Endothelial cell of umbilical vein (primary cell): ENCODE data around the gene TMEM229B. TPM values are rescaled to one million over a fixed set of nuclear protein-coding genes. Genes with fewer than 3 reads are reported as not detected.

ENCODE experiments used
- BruUV-seq: library from RNA; stranded (reverse); fragments of 400-500 nt; replicated peaks from 2 replicates; lab custom pipeline; 2021; lab: Mats Ljungman, UMichigan
- CTCF ChIA-PET: fragments of 300-600, 350-600 bp; sonication (Branson Sonifier 250); formaldehyde crosslinking; loops from one replicate; lab custom pipeline; 2021; ENCODE audit warnings: antibody characterized with exemption, inconsistent platforms; lab: Charles Lee
- POLR2A ChIA-PET: fragments of 300-600, 350-600 bp; sonication (Branson Sonifier 250); formaldehyde crosslinking; loops from one replicate; lab custom pipeline; 2021; ENCODE audit warnings: antibody characterized with exemption, inconsistent platforms; lab: Charles Lee
- DNase-seq: peaks from one replicate; pipeline ENCODE4 v3.0.0-alpha.2; 2011; ENCODE audit warnings: low read depth, low spot score
- FAIRE-seq: peaks from 2 replicates; lab custom pipeline; 2011; peaks lifted over from hg19 to GRCh38; lab: Jason Lieb, UNC
- H2AFZ ChIP-seq: 2 replicates; pipeline ENCODE4 v1.6.0; 2012; ENCODE audit warnings: low read depth, low read length, control low read depth, inconsistent platforms
- H3K27ac ChIP-seq: 2 replicates; pipeline ENCODE4 v1.5.1; 2011; ENCODE audit warnings: low read depth, mild to moderate bottlenecking, control low read depth, low read length, moderate library complexity; ENCODE audit not compliant: insufficient read depth
- H3K27me3 ChIP-seq, 2 experiments: 2 replicates each; pipeline versions ENCODE4 v1.6.0 to v1.6.1; 2011; ENCODE audit warnings: low read length in 2 of 2, mixed read lengths in 1 of 2; ENCODE audit not compliant: control insufficient read depth in 2 of 2, insufficient read depth in 2 of 2
- H3K36me3 ChIP-seq, 2 experiments: 2 replicates in 1 of 2; 3 replicates in 1 of 2; pipeline ENCODE4 v1.5.1; 2011; ENCODE audit warnings: low read length in 2 of 2, mild to moderate bottlenecking in 1 of 2, moderate library complexity in 1 of 2; ENCODE audit not compliant: control insufficient read depth in 2 of 2, insufficient read depth in 2 of 2; ENCODE audit errors: extremely low read depth in 1 of 2
- H3K4me1 ChIP-seq: 3 replicates; pipeline ENCODE4 v1.5.1; 2011; ENCODE audit warnings: mild to moderate bottlenecking, low read length; ENCODE audit not compliant: control insufficient read depth, insufficient read depth; ENCODE audit errors: extremely low read depth
- H3K4me2 ChIP-seq: 2 replicates; pipeline ENCODE4 v1.6.1; 2011; ENCODE audit warnings: low read length, control low read depth, mixed read lengths; ENCODE audit not compliant: insufficient read depth
- H3K4me3 ChIP-seq, 3 experiments: fragments of 200-600 bp in 1 of 3; sonication (generic), shearing (Covaris generic) in 1 of 3; replicated peaks in 1 of 3; 2 replicates each; pipeline ENCODE4 v1.5.1; 2011 to 2016; ENCODE audit warnings: control low read depth in 3 of 3, low read length in 3 of 3, mild to moderate bottlenecking in 2 of 3, inconsistent platforms in 1 of 3, low read depth in 1 of 3, moderate library complexity in 1 of 3; ENCODE audit not compliant: insufficient read depth in 1 of 3
- H3K79me2 ChIP-seq: 2 replicates; pipeline ENCODE4 v1.6.0; 2012; ENCODE audit warnings: low read length, inconsistent platforms; ENCODE audit not compliant: control insufficient read depth, insufficient read depth
- H3K9ac ChIP-seq: replicated peaks from 2 replicates; pipeline ENCODE3; 2011; ENCODE audit warnings: low read length, control low read depth; ENCODE audit not compliant: insufficient read depth; ENCODE audit errors: extremely low read depth
- H3K9me1 ChIP-seq: replicated peaks from 3 replicates; pipeline ENCODE4 v1.6.0; 2011; ENCODE audit warnings: mild to moderate bottlenecking, low read length; ENCODE audit not compliant: control insufficient read depth, insufficient read depth; ENCODE audit errors: extremely low read depth
- H3K9me3 ChIP-seq: replicated peaks from 2 replicates; pipeline ENCODE4 v1.5.1; 2012; ENCODE audit warnings: low read length, inconsistent platforms; ENCODE audit not compliant: control insufficient read depth, insufficient read depth
- H4K20me1 ChIP-seq: replicated peaks from 2 replicates; pipeline ENCODE3; 2011; ENCODE audit warnings: mild to moderate bottlenecking, low read length; ENCODE audit not compliant: control insufficient read depth, insufficient read depth; ENCODE audit errors: extremely low read depth
- CTCF ChIP-seq, 2 donors: IDR thresholded peaks; 1 replicate in 1 of 2; 2 replicates in 1 of 2; pipeline ENCODE4 v1.5.1; 2011; ENCODE audit warnings: low read length in 2 of 2, mild to moderate bottlenecking in 2 of 2, moderate library complexity in 2 of 2, control low read depth in 1 of 2, inconsistent platforms in 1 of 2, low read depth in 1 of 2; ENCODE audit not compliant: insufficient read depth in 1 of 2; ENCODE audit errors: extremely low read depth in 1 of 2
- EZH2 ChIP-seq: IDR thresholded peaks from 2 replicates; pipeline ENCODE4 v1.6.1; 2012; ENCODE audit warnings: borderline replicate concordance, low read depth, mild to moderate bottlenecking, moderate library complexity, low read length, inconsistent platforms; ENCODE audit not compliant: severe bottlenecking
- FOS ChIP-seq: IDR thresholded peaks from 2 replicates; pipeline ENCODE4 v1.6.1; 2011; ENCODE audit warnings: mild to moderate bottlenecking, low read length, moderate library complexity, borderline replicate concordance; ENCODE audit not compliant: insufficient read depth
- GATA2 ChIP-seq: IDR thresholded peaks from 2 replicates; pipeline ENCODE4 v1.7.0; 2011; ENCODE audit warnings: low read depth, mild to moderate bottlenecking, moderate library complexity, mixed read lengths, low read length; ENCODE audit not compliant: insufficient read length, insufficient read depth
- JUN ChIP-seq: IDR thresholded peaks from 2 replicates; pipeline ENCODE4 v1.6.1; 2011; ENCODE audit warnings: borderline replicate concordance, low read depth; ENCODE audit not compliant: insufficient read length, insufficient read depth
- MYC ChIP-seq: IDR thresholded peaks from one replicate; pipeline ENCODE4 v1.6.1; 2011; ENCODE audit warnings: mild to moderate bottlenecking, low read depth, low read length
- POLR2A ChIP-seq: IDR thresholded peaks from 2 replicates; pipeline ENCODE4 v1.6.1; 2012; ENCODE audit warnings: low read depth, mild to moderate bottlenecking, control low read depth, low read length
- POLR2AphosphoS5 ChIP-seq: IDR thresholded peaks from 2 replicates; pipeline ENCODE4 v1.6.1; 2012; ENCODE audit warnings: low read depth, mild to moderate bottlenecking, control low read depth, low read length, moderate library complexity; ENCODE audit not compliant: insufficient read depth
- dilution Hi-C: fragments of 300-500 bp; cut with MboI; formaldehyde crosslinking; loops from one replicate; pipeline ENCODE4 v1.15.0; 2019; ENCODE audit warnings: low sequenced_read_pairs; ENCODE audit not compliant: extremely low pct_ligation_motif_present
- intact Hi-C: fragments of 100-400 bp; cut with micrococcal nuclease; formaldehyde crosslinking; loops from one replicate; pipeline ENCODE4 v1.10.0; 2022
- polyA plus RNA-seq, 4 experiments: library from polyadenylated mRNA; depleted of rRNA in 3 of 4; stranded (reverse) in 3 of 4; unstranded in 1 of 4; fragments of >200 nt; gene quantifications; 2 replicates each; pipeline versions ENCODE4 v1.2.1 to v1.2.3, GENCODE V29; 2011 to 2012; ENCODE audit warnings: missing spikeins in 1 of 4
- total RNA-seq: library from RNA; stranded (reverse); gene quantifications from 2 replicates; pipeline ENCODE4 v1.2.3, GENCODE V29; 2021
- TF ChIP-seq, protein P1 (sequence below): IDR thresholded peaks from 2 replicates; pipeline ENCODE4 v1.6.1; 2011; ENCODE audit not compliant: insufficient read depth, insufficient read length

Gene TMEM229B
- total and polyA plus RNA-seq, 2 donors (not counting 3 experiments of a cell fraction or from before 2014, with no cell fraction given) = 0.03 TPM; not detected in 1

DNA sequence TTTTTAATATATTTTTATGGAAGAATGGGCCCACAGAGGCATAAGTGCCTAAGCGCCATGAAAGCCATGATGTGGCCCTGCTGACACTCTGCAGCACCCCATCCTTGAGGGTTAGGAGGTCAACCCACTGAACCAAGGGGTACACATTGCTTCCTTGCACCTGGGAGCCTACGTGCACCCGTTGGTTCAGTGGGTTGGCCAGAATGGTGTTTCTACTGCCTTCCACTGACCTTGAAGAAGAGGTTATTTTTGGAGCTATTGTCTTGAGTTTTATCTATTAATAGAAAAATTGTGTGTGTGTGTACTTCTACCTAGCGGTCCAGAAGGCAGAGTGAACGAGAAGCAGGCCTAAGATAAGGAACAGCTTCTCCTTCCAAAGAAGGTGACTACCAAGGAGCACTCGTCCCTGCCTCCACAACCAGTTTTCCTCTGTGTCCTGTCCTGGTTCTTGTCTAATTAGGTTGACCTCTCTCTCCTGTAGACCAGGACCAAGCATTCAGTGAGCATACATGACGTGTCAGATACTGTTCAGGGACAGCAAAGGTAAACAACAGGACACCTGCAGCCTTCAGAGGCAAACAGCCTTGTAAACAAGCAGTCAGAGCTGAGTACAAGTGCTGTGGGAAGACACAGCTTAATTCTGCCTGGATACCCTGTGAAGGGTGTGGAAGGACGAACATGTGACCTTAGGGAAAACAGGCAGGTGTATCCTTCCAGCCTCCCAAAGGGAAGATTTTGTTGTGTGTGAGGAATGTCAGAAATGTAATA lies 46.2 kb downstream of the TMEM229B start:
- ChIA-PET POLR2A (no interaction called here), CTCF (interaction anchor here (1.4 to 2.3 kb wide), 2 partner anchors 15 to 32 kb away, joined by 3 to 12 read pairs; no protein-coding TSS in a partner anchor)
- H3K4me1 ChIP-seq = peaks cover 9% of the 10 kb centered on the region
- no peaks in the 10 kb centered on the region for H3K9me1 ChIP-seq
- FAIRE-seq (no peak), DNase-seq (no peak)
- no peak overlapping the region for H3K27ac ChIP-seq
- H3K27me3 ChIP-seq = peaks cover 0 to 4% of the 10 kb centered on the region in 2 experiments
- no peak overlapping the region for H3K4me2 ChIP-seq
- H3K4me3 ChIP-seq = no peak overlapping the region
- H3K36me3 ChIP-seq = no peaks in the 10 kb centered on the region
- H4K20me1 ChIP-seq = no peaks in the 10 kb centered on the region
- BruUV-seq = no TSS peak
- TF ChIP-seq MYC (no peak), POLR2AphosphoS5 (no peak)
- TF ChIP-seq, protein P1, sequence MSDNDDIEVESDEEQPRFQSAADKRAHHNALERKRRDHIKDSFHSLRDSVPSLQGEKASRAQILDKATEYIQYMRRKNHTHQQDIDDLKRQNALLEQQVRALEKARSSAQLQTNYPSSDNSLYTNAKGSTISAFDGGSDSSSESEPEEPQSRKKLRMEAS = no peak
- intact Hi-C loops = no loop called here
- dilution Hi-C loops = no loop called here
- H3K79me2 ChIP-seq = no peaks in the 10 kb centered on the region
- H2AFZ ChIP-seq = no peak overlapping the region
- no peak overlapping the region for H3K9ac ChIP-seq
- H3K9me3 ChIP-seq = no peaks in the 10 kb centered on the region

DNA sequence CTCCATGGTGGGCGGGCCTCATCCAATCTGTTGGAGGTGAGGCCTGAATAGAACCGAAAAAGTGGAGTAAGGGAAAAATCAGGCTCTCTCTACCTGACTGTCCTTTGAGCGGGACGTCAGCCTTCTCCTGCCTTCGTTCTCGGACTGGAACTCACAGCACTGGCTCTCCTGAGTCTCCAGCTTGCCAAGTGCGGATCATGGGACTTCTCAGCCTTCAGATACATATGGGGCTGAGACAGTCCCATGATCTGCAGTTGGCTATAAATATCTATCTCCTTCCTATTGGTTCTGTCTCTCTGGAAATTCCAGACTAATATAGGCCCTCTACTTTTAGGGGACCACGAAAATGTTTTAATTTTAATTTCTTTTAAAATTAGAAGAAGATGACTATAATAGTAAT lies 46.8 kb downstream of the TMEM229B start:
- no peak for DNase-seq
- BruUV-seq = no TSS peak
- no peak overlapping the region for H3K27ac ChIP-seq
- H3K4me1 ChIP-seq = peaks cover 9% of the 10 kb centered on the region
- no peak overlapping the region for H3K4me2 ChIP-seq
- H3K79me2 ChIP-seq = no peaks in the 10 kb centered on the region
- ChIA-PET POLR2A (no interaction called here), CTCF (interaction anchor here (1.2 kb wide), 1 partner anchor 142 kb away, joined by 3 read pairs; no protein-coding TSS in a partner anchor)
- H3K27me3 ChIP-seq = peaks cover 0 to 6% of the 10 kb centered on the region in 2 experiments
- H3K9me3 ChIP-seq = no peaks in the 10 kb centered on the region
- no peak for FAIRE-seq
- H3K9ac ChIP-seq = no peak overlapping the region
- no peak for TF ChIP-seq GATA2
- no peak for TF ChIP-seq FOS
- no peak for TF ChIP-seq POLR2AphosphoS5
- TF ChIP-seq, protein P1 = no peak
- TF ChIP-seq MYC = no peak
- TF ChIP-seq JUN = no peak
- no peak for TF ChIP-seq CTCF (IDR thresholded peaks at IDR 0.05; ENCODE audit: extremely low read depth in 1 of 2, insufficient read depth in 1 of 2, low read depth in 1 of 2, low read length in 2 of 2)
- TF ChIP-seq EZH2 = no peak
- no peak for TF ChIP-seq POLR2A
- dilution Hi-C loops = no loop called here
- H4K20me1 ChIP-seq = no peaks in the 10 kb centered on the region
- H2AFZ ChIP-seq = no peak overlapping the region
- intact Hi-C loops = no loop called here
- no peaks in the 10 kb centered on the region for H3K9me1 ChIP-seq
- H3K4me3 ChIP-seq = no peak overlapping the region
- H3K36me3 ChIP-seq = no peaks in the 10 kb centered on the region
